Thyroid gland (tissue), 4 donors: Measurements from ENCODE around the gene KPTN.

ENCODE experiments used
- POLR2A ChIP-seq, 2 donors: fragments of 450-650 bp; IDR thresholded peaks; one replicate each; pipeline ENCODE4 v1.6.1; 2017; ENCODE audit warnings: antibody characterized with exemption in 2 of 2, mild to moderate bottlenecking in 2 of 2, moderate library complexity in 1 of 2
- TF ChIP-seq, protein P1 (sequence below), 6 experiments: fragments of 200-600 bp in 3 of 6; fragments of 450-650 bp in 3 of 6; sonication (generic) in 3 of 6; IDR thresholded peaks; one replicate each; pipeline ENCODE4 v1.5.1; 2016 to 2019; ENCODE audit warnings: antibody characterized with exemption in 6 of 6, mild to moderate bottlenecking in 2 of 6, inconsistent platforms in 1 of 6, moderate library complexity in 1 of 6

DNA sequence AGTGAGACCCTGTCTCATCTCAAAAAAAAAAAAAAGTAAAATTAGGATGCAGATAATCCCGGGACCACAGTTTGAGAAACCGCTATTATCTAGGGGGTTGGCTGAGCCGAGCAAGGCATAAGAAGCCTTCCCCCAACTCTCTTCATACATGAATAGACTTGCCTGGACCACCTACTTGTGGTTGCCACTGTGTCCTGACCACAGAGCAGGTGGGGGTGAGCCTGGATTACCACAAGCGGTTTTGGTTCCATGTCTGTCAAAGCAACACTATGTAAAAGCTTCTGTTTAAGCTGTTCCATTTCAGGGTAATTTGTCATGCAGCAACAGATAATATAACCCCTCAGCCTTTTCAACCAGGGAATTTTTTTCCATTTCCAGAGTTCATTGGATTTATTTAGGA lies 34.1 kb upstream of the KPTN start:
- TF ChIP-seq POLR2A (IDR thresholded peaks at IDR 0.05), result no peak
- TF ChIP-seq, protein P1, sequence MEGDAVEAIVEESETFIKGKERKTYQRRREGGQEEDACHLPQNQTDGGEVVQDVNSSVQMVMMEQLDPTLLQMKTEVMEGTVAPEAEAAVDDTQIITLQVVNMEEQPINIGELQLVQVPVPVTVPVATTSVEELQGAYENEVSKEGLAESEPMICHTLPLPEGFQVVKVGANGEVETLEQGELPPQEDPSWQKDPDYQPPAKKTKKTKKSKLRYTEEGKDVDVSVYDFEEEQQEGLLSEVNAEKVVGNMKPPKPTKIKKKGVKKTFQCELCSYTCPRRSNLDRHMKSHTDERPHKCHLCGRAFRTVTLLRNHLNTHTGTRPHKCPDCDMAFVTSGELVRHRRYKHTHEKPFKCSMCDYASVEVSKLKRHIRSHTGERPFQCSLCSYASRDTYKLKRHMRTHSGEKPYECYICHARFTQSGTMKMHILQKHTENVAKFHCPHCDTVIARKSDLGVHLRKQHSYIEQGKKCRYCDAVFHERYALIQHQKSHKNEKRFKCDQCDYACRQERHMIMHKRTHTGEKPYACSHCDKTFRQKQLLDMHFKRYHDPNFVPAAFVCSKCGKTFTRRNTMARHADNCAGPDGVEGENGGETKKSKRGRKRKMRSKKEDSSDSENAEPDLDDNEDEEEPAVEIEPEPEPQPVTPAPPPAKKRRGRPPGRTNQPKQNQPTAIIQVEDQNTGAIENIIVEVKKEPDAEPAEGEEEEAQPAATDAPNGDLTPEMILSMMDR (IDR thresholded peaks at IDR 0.05), result no peak
